HL-60 (cell line): ENCODE measurements around the gene MICAL2.
A peak's percentile ranks its signal among the peaks of the same experiment; 100 is the strongest.

Source experiments
- DNase-seq, 2 experiments: peaks; one replicate each; pipeline ENCODE4 v3.0.0-alpha.2; 2010 to 2020; ENCODE audit warnings: low read depth in 1 of 2, low spot score in 1 of 2
- H3K27ac ChIP-seq: fragments of 250-450 bp; sonication (Bioruptor Pico); replicated peaks from 2 replicates; pipeline ENCODE4 v1.5.1; 2020; ENCODE audit warnings: mild to moderate bottlenecking, moderate library complexity
- H3K27me3 ChIP-seq: fragments of 250-450 bp; sonication (Bioruptor Pico); 2 replicates; pipeline ENCODE4 v1.5.1; 2021; ENCODE audit warnings: mild to moderate bottlenecking, moderate library complexity; ENCODE audit not compliant: insufficient read depth, poor library complexity, severe bottlenecking
- H3K4me3 ChIP-seq: replicated peaks from 2 replicates; pipeline ENCODE4 v1.5.1; 2011; ENCODE audit warnings: mild to moderate bottlenecking, control low read depth, low read length; ENCODE audit not compliant: insufficient read depth
- CTCF ChIP-seq: IDR thresholded peaks from one replicate; pipeline ENCODE4 v1.5.1; 2011; ENCODE audit warnings: low read length, control low read depth, inconsistent platforms; ENCODE audit not compliant: insufficient read depth
- GABPA ChIP-seq: IDR thresholded peaks from 2 replicates; pipeline ENCODE4 v1.6.1; 2012; ENCODE audit warnings: low read depth
- POLR2AphosphoS5 ChIP-seq: IDR thresholded peaks from 2 replicates; pipeline ENCODE4 v1.6.1; 2012; ENCODE audit warnings: low read depth
- SPI1 ChIP-seq: IDR thresholded peaks from 2 replicates; pipeline ENCODE4 v1.6.1; 2012; ENCODE audit warnings: low read depth, mild to moderate bottlenecking, borderline replicate concordance
- TF ChIP-seq, protein P1 (sequence below): IDR thresholded peaks from 2 replicates; pipeline ENCODE4 v1.6.1; 2012; ENCODE audit warnings: low read depth; ENCODE audit not compliant: insufficient replicate concordance

MICAL2 gene

DNA sequence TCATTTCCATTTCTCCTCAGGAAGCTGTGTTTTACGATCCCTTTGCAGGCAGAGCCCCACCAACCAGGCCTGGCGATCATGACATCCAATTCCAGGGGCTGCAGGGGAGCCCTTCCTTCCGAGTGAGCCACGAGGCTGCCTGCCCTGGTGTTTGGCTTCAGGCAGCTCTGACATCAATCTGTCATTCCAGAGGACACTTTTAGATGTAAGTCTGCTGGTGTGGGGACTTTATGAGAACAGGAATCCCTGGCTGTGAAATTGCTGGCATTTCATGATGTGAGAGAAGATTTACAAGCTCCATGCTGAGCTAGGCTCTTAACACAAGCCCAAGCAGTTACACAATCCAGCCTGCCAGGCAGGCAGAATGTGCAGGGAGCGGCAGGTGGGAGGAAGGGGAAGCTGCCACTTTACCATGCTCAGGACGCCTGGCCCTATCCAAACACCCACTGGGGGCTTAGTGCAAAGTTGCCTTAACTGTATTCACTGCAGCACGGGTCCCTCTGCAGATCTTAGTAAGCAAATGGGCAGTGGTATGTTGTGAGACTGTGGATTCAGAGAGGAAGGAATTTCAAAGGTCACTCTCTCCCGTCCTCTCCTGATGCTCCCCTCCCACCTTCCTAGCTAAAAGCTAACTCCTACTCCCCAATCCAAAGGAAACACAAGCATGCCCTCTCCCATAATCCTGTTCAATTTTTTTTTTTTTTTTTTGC lies 43.4 kb upstream of the MICAL2 start:
- H3K4me3 ChIP-seq = no peak overlapping the region
- DNase-seq = peak; percentile 73 to 86
- H3K27ac ChIP-seq = no peak overlapping the region
- TF ChIP-seq SPI1 (peak; percentile 26; the same call in 1 of the 2 replicates), POLR2AphosphoS5 (0 out of 2 replicates have a peak, but pooled peaks have one; percentile 32), GABPA (no peak)
- no peaks in the 10 kb centered on the region for H3K27me3 ChIP-seq

- DNase-seq = no peak
- H3K4me3 ChIP-seq = no peak overlapping the region
- H3K27ac ChIP-seq = no peak overlapping the region
- TF ChIP-seq SPI1 (no peak), POLR2AphosphoS5 (no peak), CTCF (no peak), GABPA (no peak)
- TF ChIP-seq, protein P1, sequence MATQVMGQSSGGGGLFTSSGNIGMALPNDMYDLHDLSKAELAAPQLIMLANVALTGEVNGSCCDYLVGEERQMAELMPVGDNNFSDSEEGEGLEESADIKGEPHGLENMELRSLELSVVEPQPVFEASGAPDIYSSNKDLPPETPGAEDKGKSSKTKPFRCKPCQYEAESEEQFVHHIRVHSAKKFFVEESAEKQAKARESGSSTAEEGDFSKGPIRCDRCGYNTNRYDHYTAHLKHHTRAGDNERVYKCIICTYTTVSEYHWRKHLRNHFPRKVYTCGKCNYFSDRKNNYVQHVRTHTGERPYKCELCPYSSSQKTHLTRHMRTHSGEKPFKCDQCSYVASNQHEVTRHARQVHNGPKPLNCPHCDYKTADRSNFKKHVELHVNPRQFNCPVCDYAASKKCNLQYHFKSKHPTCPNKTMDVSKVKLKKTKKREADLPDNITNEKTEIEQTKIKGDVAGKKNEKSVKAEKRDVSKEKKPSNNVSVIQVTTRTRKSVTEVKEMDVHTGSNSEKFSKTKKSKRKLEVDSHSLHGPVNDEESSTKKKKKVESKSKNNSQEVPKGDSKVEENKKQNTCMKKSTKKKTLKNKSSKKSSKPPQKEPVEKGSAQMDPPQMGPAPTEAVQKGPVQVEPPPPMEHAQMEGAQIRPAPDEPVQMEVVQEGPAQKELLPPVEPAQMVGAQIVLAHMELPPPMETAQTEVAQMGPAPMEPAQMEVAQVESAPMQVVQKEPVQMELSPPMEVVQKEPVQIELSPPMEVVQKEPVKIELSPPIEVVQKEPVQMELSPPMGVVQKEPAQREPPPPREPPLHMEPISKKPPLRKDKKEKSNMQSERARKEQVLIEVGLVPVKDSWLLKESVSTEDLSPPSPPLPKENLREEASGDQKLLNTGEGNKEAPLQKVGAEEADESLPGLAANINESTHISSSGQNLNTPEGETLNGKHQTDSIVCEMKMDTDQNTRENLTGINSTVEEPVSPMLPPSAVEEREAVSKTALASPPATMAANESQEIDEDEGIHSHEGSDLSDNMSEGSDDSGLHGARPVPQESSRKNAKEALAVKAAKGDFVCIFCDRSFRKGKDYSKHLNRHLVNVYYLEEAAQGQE = no peak
- no peaks in the 10 kb centered on the region for H3K27me3 ChIP-seq
Observed at GRCh38 chr11:12067796-12068357, 42.5 kb upstream of the MICAL2 start.

DNA sequence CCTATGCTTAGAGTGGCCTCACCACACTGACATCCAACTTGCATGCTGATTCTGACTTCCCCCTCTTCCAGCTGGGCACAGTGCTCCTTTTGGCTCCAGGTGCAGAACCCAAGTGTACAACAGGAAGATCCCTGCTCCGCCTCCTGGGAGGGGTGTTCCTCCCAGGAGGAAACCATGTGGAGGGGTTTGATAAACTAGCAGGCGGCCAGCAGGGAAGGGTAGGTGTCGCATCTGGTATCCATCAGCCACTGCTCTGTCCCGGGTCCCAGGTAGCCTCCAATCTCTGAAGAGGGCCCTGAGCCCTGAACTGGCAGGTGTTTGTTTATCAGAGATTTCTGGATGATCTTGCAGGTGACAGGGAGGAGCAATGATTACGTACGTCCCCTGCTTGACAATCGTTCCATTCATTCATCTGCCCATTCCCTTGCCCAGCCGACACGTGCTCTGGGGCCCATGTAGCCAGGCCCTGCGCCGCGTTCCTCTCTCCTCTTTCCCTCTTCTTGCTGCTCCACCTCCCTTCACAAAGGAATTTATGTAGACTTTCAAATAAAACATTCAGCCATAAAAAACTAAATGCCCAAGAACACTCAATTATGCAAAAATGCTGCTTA lies 41.2 kb upstream of the MICAL2 start:
- no peaks in the 10 kb centered on the region for H3K27me3 ChIP-seq
- TF ChIP-seq, protein P1 = no peak
- TF ChIP-seq GABPA (no peak), CTCF (no peak), SPI1 (no peak), POLR2AphosphoS5 (no peak)
- H3K27ac ChIP-seq = no peak overlapping the region
- no peak for DNase-seq
- no peak overlapping the region for H3K4me3 ChIP-seq
